Loucy (cell line): ENCODE data around the gene RALGPS1.

Source experiments
- H2AFZ ChIP-seq: fragments of 200-600 bp; sonication (generic); 2 replicates; pipeline ENCODE4 v1.6.0; 2016; ENCODE audit warnings: antibody characterized with exemption, mild to moderate bottlenecking, low read length, moderate library complexity
- H3F3A ChIP-seq: fragments of 200-600 bp; 2 replicates; pipeline ENCODE4 v1.6.0; 2016; ENCODE audit warnings: antibody characterized with exemption, low read depth, mild to moderate bottlenecking
- H3K27me3 ChIP-seq: fragments of 200-600 bp; sonication (generic); 2 replicates; pipeline ENCODE4 v1.6.1; 2014; ENCODE audit warnings: low read length, mild to moderate bottlenecking; ENCODE audit not compliant: insufficient read depth, poor library complexity, severe bottlenecking
- H3K36me3 ChIP-seq: fragments of 200-600 bp; sonication (generic); 2 replicates; pipeline ENCODE4 v1.6.1; 2016; ENCODE audit warnings: low read length; ENCODE audit not compliant: insufficient read depth
- H3K4me1 ChIP-seq: fragments of 200-600 bp; sonication (generic); 2 replicates; pipeline ENCODE4 v1.5.1; 2014; ENCODE audit warnings: low read length, mild to moderate bottlenecking; ENCODE audit not compliant: insufficient read depth, poor library complexity, severe bottlenecking
- H3K4me2 ChIP-seq: fragments of 200-600 bp; sonication (generic); 2 replicates; pipeline ENCODE4 v1.6.0; 2014; ENCODE audit warnings: antibody characterized with exemption, low read length, low read depth, mild to moderate bottlenecking; ENCODE audit not compliant: poor library complexity, severe bottlenecking
- H3K4me3 ChIP-seq: fragments of 200-600 bp; sonication (generic); 2 replicates; pipeline ENCODE4 v1.5.1; 2014; ENCODE audit warnings: low read length, mild to moderate bottlenecking, mixed read lengths; ENCODE audit not compliant: poor library complexity, severe bottlenecking
- H3K79me2 ChIP-seq: fragments of 200-600 bp; sonication (generic); 2 replicates; pipeline ENCODE4 v1.6.1; 2014; ENCODE audit warnings: low read length; ENCODE audit not compliant: insufficient read depth
- H3K9ac ChIP-seq: fragments of 200-600 bp; sonication (generic); 2 replicates; pipeline ENCODE4 v1.6.0; 2014; ENCODE audit warnings: mild to moderate bottlenecking, low read depth, low read length, moderate library complexity; ENCODE audit not compliant: poor library complexity, severe bottlenecking
- H3K9me2 ChIP-seq: fragments of 200-600 bp; sonication (generic); replicated peaks from 2 replicates; pipeline ENCODE4 v1.6.1; 2016; ENCODE audit warnings: low read depth, low read length, mixed read lengths
- H3K9me3 ChIP-seq: fragments of 200-600 bp; sonication (generic); 2 replicates; pipeline ENCODE4 v1.6.1; 2014; ENCODE audit warnings: mild to moderate bottlenecking, antibody characterized with exemption, low read length, low read depth; ENCODE audit not compliant: insufficient read depth
- H4K20me1 ChIP-seq: fragments of 200-600 bp; sonication (generic); 2 replicates; pipeline ENCODE4 v1.6.0; 2014; ENCODE audit warnings: antibody characterized with exemption, low read length, mild to moderate bottlenecking; ENCODE audit not compliant: insufficient read depth, poor library complexity, severe bottlenecking
- CTCF ChIP-seq: fragments of 200-600 bp; sonication (generic); conservative IDR thresholded peaks from 2 replicates; pipeline ENCODE4 v1.5.1; 2014; ENCODE audit warnings: mild to moderate bottlenecking, antibody characterized with exemption, low read length
- EZH2phosphoT487 ChIP-seq: fragments of 200-600 bp; IDR thresholded peaks from 2 replicates; pipeline ENCODE4 v1.6.1; 2018; ENCODE audit warnings: antibody characterized with exemption, mild to moderate bottlenecking, moderate library complexity, borderline replicate concordance

RALGPS1 gene

GRCh38 chr9:127061411-127061810, 146.8 kb downstream of the RALGPS1 start:
- H3K9me2 ChIP-seq, result no peaks in the 10 kb centered on the region
- no peaks in the 10 kb centered on the region for H4K20me1 ChIP-seq
- H3K9me3 ChIP-seq, result no peaks in the 10 kb centered on the region
- no peak overlapping the region for H3K4me2 ChIP-seq
- no peak overlapping the region for H3K4me3 ChIP-seq
- H3K36me3 ChIP-seq, result no peaks in the 10 kb centered on the region
- H3K9ac ChIP-seq, result no peak overlapping the region
- no peak for TF ChIP-seq CTCF
- no peak for TF ChIP-seq EZH2phosphoT487
- H3F3A ChIP-seq, result no peaks in the 10 kb centered on the region
- no peaks in the 10 kb centered on the region for H3K79me2 ChIP-seq
- H3K27me3 ChIP-seq, result no peaks in the 10 kb centered on the region
- no peaks in the 10 kb centered on the region for H3K4me1 ChIP-seq
- no peak overlapping the region for H2AFZ ChIP-seq

- H3K36me3 ChIP-seq, result no peaks in the 10 kb centered on the region
- no peak overlapping the region for H3K4me2 ChIP-seq
- no peaks in the 10 kb centered on the region for H3K4me1 ChIP-seq
- no peak for TF ChIP-seq CTCF
- TF ChIP-seq EZH2phosphoT487, result no peak
- no peak overlapping the region for H3K4me3 ChIP-seq
- H3K9ac ChIP-seq, result no peak overlapping the region
- H3K9me2 ChIP-seq, result no peaks in the 10 kb centered on the region
- no peaks in the 10 kb centered on the region for H3F3A ChIP-seq
- H3K27me3 ChIP-seq, result no peaks in the 10 kb centered on the region
- H3K9me3 ChIP-seq, result no peaks in the 10 kb centered on the region
- H3K79me2 ChIP-seq, result no peaks in the 10 kb centered on the region
- H4K20me1 ChIP-seq, result no peaks in the 10 kb centered on the region
- no peak overlapping the region for H2AFZ ChIP-seq
Measured at GRCh38 chr9:127064335-127064734, 149.8 kb downstream of the RALGPS1 start.

DNA sequence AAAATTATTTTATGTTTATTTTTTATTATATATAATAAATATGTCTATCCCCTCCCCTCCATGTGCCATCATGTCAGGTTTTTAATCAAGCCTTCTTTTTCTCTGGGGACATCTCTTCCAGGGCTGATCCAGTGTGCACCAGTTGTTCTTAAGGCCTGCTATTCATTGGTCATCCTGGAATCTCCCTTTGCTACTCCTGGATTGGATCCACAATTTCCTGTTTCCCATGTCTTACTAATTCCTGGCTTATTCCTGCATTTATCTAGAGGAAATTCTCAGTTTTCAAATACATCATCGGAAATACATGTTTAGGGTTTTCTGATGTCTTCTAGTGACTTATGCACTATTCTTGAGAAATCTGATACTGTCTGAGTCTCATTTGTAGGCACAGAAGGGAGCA, 151.0 kb downstream of the RALGPS1 start:
- Histone ChIP-seq H3K9ac (no peak overlapping the region), H2AFZ (no peak overlapping the region), H3K4me3 (no peak overlapping the region), H3K27me3 (no peaks in the 10 kb centered on the region), H3F3A (no peaks in the 10 kb centered on the region), H3K4me1 (no peaks in the 10 kb centered on the region), H3K9me3 (no peaks in the 10 kb centered on the region), H3K79me2 (no peaks in the 10 kb centered on the region), H3K9me2 (no peaks in the 10 kb centered on the region), H3K4me2 (no peak overlapping the region), H4K20me1 (no peaks in the 10 kb centered on the region), H3K36me3 (no peaks in the 10 kb centered on the region)
- no peak for TF ChIP-seq EZH2phosphoT487
- TF ChIP-seq CTCF, result no peak
